SKM-1 treated with dmso at 0.1 percent for 144 hours (cell line): ENCODE measurements around the gene GPN3.
A peak's percentile ranks its signal among the peaks of the same experiment; 100 is the strongest.
"Not testable (repeated sequence)": the region's sequence is repeated elsewhere in the genome, so short reads cannot be mapped to it uniquely, and the experiment has no call there.

Source experiments
- DNase-seq: peaks from one replicate; lab custom pipeline; 2025; ENCODE audit not compliant: unreplicated experiment; lab: John Stamatoyannopoulos, UW

Gene GPN3

DNA sequence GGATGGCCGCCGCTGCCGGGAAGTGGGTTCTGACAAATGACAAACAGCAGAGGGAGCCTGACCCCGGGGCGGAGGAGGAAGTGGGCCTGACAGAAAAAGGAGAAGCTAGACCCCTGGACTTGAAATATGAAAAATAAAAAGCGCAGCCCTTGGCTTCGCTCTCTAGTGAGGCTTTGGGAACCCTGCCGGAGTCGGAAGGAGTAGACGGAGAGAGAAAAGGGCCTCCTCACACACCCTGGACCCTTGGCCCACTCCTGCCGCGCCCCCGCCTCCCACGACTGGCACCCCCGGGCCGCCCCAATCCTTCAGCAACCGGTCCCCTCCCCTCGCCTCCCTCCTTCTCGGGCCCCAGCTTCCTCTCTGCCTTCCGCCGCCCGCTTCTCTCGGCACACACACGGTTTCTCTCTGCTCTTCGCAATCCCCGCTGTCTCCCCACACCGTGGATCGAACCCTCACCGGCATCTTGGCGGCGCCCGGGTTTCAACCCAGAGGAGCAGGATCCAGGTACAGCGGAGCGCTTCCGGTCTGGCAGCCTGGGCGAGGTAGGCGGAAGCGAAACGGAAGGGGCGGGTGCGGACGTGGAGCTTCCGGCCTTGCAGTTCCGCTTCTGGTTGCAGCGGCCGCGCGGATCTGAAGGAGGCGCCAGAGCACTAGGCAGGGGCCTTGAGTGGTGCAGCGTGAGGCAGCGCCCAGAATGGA is 18.1 kb downstream of the GPN3 start, which contains the start of gene ARPC3:
ARPC3 (minus strand) TSS at position 539 of the 699 bp plus-strand sequence; CDS start at position 462, 77 bp downstream.
- peak; percentile 80 for DNase-seq

DNA sequence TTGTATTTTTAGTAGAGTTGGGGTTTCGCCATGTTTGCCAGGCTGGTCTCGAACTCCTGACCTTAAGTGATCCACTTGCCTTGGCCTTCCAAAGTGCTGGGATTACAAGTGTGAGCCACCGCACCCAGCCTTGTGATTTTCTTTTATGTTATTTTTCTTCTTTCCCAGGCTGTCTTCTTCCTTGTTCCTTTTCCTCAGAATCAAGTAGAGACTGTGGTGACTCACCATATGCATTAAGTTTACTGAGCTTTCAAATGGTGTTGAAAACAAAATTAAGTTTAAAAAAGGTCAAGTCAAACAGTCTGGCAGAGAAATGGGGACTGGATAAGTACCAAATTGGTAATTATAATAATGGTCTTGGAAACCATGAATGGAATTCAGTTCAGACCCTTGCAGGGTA is 23.6 kb downstream of the GPN3 start:
- DNase-seq = no peak

DNA sequence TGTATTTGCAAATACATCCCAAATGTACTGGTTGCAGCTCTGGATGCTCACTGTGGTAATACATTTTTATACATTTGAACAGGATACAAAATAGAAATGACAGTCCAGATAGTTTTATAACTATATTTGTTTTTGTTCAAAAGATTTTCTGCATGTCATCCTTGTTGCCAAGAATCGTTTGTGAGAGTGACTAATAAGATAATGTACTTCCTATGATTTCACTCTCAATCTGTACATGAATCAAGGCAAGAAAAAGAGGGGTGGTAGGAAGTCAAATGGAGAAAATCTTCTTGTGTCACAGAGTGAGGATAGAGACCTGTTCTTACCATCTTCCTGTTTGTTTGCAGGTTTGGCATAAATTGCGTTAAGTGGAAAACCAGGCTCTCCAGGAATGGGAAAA is 31.8 kb downstream of the GPN3 start:
- no peak for DNase-seq

DNA sequence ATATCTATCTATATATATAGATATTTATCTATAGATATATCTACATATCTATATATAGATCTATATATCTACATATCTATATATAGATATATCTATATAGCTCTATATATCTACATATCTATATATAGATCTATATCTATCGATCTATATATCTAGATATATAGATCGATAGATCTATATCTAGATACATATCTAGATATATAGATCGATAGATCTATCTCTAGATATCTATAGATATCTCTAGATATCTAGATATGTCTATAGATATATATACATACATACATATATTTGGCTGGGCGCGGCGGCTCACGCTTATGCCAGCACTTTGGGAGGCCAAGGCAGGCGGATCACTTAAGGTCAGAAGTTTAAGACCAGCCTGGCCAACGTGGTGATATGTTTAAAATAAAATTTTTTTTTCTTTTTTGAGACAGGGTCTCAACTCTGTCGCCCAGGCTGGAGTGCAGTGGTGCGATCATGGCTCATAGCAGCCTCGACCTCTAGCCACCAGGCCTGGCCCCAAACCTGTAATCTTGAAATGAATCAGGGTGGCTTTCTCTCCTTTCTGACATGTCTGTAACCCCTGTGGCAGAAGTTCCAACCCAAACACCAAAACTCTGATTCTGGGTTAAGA is 36.0 kb downstream of the GPN3 start:
- DNase-seq = no peak

- DNase-seq = not testable (repeated sequence)
These were observed 38.4 kb downstream of the GPN3 start for GRCh38 chr12:110429676-110430075.

GRCh38 chr12:110426406-110426805 is 41.7 kb downstream of the GPN3 start:
- no peak for DNase-seq

- DNase-seq = no peak
These were observed 43.8 kb downstream of the GPN3 start for GRCh38 chr12:110424237-110424636.

DNA sequence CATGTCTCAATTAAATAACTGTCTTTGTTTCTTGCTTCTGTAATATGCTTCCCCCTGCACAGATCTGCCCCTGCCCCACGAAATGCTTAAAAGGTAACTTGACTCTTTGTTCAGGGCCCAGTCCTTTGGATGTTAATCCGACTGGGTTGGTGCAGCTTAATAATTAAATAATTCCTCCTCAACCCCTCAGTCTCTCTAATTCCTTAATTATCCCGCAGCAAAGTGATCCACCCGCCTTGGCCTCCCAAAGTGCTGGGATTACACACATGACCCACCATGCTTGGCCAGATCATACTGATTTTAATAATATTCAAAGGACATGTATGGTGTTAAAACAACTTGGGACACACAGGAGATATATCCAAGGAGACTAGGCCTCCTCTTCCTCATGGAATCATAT is 46.4 kb downstream of the GPN3 start:
- DNase-seq = no peak

DNA sequence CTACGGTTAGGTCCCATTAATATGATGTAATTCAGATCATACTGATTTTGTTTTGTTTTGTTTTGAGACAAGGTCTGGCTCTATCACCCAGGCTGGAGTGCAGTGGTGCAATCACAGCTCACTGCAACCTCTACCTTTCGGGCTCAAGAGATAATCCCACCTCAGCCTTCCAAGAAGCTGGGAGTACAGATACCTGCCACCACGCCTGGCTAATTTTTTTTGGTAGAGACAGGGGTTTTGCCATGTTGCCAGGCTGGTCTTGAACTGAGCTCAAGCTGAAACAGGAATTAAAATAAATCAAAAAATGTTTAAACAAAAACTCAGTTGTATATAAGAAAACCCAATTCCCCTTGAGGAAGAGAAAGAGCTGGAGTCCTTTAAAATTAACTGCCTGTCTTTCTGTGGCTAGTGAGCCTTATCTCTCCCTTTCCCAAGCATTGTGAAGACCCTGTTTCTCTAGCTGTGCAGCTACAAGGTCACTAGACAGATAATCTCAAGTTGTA is 46.8 kb downstream of the GPN3 start:
- no peak for DNase-seq

DNA sequence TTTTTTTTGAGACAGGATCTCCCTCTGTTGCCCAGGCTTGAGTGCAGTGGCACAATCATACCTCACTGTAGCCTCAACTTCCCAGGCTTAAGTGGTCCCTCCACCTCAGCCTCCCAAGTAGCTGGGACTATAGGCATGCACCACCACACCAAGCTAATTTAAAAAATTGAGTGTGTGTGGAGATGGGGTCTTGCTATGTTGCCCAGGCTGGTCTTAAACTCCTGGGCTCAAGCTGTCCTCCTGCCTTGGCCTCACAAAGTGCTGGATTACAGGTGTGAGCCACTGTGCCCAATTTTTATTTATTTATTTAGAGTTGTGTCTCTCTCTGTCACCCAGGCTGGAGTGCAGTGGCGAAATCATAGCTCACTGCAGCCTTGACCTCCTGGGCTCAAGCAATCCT is 47.4 kb downstream of the GPN3 start:
- DNase-seq = not testable (repeated sequence)

- DNase-seq = peak; percentile 28
These were observed 50.9 kb downstream of the GPN3 start for GRCh38 chr12:110417113-110417512.

DNA sequence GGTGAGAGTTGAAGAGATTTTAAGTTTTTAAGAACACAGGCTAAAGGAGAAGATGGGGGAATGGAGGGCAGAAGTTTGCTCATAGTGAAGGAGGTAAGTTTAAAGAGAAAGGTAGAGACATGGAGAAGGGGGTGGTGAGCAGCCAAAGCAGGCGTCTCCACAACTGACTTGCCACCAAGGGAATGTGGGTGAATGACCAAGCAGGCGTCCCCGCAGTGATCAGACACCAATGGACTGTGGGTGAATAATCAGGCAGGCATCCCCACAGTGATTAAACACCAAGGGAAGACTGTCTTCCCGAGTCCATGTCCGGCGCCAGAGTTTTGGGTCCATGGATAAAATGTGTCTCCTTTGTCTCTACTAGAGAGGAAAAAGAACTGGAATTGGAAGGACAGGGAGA is 58.0 kb downstream of the GPN3 start:
- DNase-seq = not testable (repeated sequence)

GRCh38 chr12:110405126-110405662 is 62.9 kb downstream of the GPN3 start:
- DNase-seq = not testable (repeated sequence)

DNA sequence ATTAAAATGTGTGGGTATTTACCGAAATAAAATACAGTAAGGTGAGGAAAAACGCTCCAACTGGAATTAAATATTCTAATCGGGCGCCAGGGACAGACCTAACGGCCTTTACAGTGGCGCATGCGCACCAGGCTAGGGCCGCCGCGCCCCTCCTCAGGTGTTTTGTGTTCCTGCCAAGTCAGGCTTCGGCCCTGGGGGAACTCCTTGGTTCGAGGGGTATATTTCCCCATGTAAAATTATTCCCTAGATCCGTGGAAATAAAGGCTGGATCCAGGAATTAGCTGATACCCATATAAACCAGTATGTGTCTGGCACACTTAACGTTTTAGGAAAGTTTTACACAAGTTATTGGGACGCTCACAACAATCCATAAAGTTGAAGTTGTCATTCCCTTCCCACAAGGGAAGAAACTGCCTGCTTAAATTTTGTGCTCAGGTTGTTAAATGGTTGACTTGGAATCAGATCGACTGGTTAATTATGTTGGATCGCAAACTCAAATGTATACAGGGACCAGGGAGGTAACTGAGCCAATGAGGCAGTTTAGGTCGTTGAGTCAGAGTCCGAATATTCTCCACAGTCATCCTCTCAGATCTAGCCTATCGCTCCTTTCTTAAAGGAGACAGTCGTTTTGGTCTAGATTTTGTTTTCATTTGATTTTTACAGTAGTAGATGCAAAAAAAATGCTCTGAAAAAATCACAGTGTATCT is 63.9 kb downstream of the GPN3 start:
- peak; percentile 14 for DNase-seq

DNA sequence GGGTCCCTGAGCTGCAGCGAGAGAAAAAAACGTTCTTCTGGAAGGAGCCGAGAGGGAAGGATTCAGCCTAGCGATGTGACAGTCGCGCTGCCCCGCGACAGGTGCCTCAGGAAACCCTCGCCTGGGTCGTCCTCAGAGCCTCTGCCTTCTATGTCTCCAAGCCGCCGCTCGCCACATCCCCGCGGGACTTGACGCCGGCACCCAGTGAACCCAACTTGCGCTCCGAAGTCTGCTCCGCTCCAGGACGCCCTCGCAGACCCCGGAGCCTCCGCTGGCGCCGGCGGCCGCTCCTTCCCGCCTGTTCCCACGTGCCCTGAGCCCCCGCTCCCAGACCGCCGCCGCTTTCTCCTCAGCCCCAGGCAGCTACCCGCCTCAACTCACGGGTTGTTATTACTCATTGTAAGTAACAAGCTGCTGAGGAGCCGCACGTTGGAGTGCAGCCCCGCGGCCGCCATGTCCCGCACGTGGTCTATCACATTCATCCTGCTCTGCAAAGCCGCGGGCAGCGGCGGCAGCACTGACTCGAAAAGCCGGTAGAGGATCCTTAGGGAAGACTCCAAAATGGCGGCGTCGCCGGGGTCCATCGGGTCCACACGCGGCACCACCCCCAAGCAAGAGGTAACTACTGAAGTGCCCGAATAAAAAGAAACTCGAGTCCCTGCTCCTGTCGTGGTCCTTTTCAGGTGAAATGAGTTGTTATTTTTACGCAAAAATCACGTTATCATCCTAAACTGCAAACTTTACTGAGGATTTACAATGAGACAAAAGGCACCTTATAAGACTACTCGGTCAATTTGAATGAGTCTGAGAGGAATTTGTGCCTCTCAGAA is 64.7 kb downstream of the GPN3 start, which contains the start of gene ANAPC7:
ANAPC7 (minus strand) TSS at position 563 of the 830 bp plus-strand sequence; CDS start at position 482, 81 bp downstream.
- DNase-seq = peak; percentile 57
